MG63 (cell line): ENCODE data around the gene REG4. TPM values are rescaled to one million over a fixed set of nuclear protein-coding genes. Genes with fewer than 3 reads are reported as not detected.

Experiments
- DNase-seq: peaks from one replicate; pipeline ENCODE4 v3.0.0-alpha.2; 2020
- H3K27me3 ChIP-seq: fragments of 250-450 bp; sonication (Bioruptor Pico); 2 replicates; pipeline ENCODE4 v1.5.1; 2020; ENCODE audit warnings: mild to moderate bottlenecking, moderate library complexity
- H3K36me3 ChIP-seq: fragments of 250-450 bp; sonication (Bioruptor Pico); 2 replicates; pipeline ENCODE4 v1.5.1; 2020; ENCODE audit warnings: mild to moderate bottlenecking, moderate library complexity
- H3K4me3 ChIP-seq: fragments of 250-450 bp; sonication (Bioruptor Pico); 2 replicates; pipeline ENCODE4 v1.5.1; 2020; ENCODE audit warnings: mild to moderate bottlenecking, moderate library complexity
- H3K9me3 ChIP-seq: fragments of 250-450 bp; sonication (Bioruptor Pico); 2 replicates; pipeline ENCODE4 v1.5.1; 2020; ENCODE audit warnings: mild to moderate bottlenecking, moderate library complexity
- total RNA-seq: library from RNA; depleted of rRNA; stranded (reverse); fragments of >200 nt; shearing (Covaris generic); gene quantifications from 2 replicates; pipeline ENCODE4 v1.2.3, GENCODE V29; 2014; ENCODE audit warnings: low replicate concordance; rRNA removed

REG4 gene
- total RNA-seq, 1 experiment from 2014 or later = not detected

- H3K9me3 ChIP-seq = no peaks in the 10 kb centered on the region
- H3K36me3 ChIP-seq = no peaks in the 10 kb centered on the region
- no peak for DNase-seq
- no peaks in the 10 kb centered on the region; the same call in 1 of the 2 replicates for H3K27me3 ChIP-seq
- H3K4me3 ChIP-seq = no peak overlapping the region
Measured at GRCh38 chr1:119771770-119772169, 39.5 kb downstream of the REG4 start.

- Histone ChIP-seq H3K36me3 (no peaks in the 10 kb centered on the region), H3K27me3 (peaks cover 2% of the 10 kb centered on the region; the same call in 1 of the 2 replicates), H3K4me3 (no peak overlapping the region), H3K9me3 (no peaks in the 10 kb centered on the region)
- no peak for DNase-seq
Measured at GRCh38 chr1:119771016-119771415, 40.2 kb downstream of the REG4 start.

GRCh38 chr1:119768778-119769177 is 42.5 kb downstream of the REG4 start, which contains the start of gene HMGCS2:
Gene HMGCS2 (minus strand): TSS chr1:119768905. CDS start chr1:119768844, 61 bp downstream.
- H3K9me3 ChIP-seq = 0 out of 2 replicates have a peak, but pooled peaks cover 4% of the 10 kb centered on the region
- DNase-seq = no peak
- no peaks in the 10 kb centered on the region for H3K36me3 ChIP-seq
- H3K27me3 ChIP-seq = peaks cover 8% of the 10 kb centered on the region; the same call in 1 of the 2 replicates
- no peak within 1 kb of the TSS for H3K4me3 ChIP-seq

GRCh38 chr1:119767486-119767885 is 43.8 kb downstream of the REG4 start:
- H3K9me3 ChIP-seq = 0 out of 2 replicates have a peak, but pooled peaks cover 4% of the 10 kb centered on the region
- peaks cover 8% of the 10 kb centered on the region; the same call in 1 of the 2 replicates for H3K27me3 ChIP-seq
- H3K4me3 ChIP-seq = no peak overlapping the region
- no peaks in the 10 kb centered on the region for H3K36me3 ChIP-seq
- DNase-seq = no peak

- no peak for DNase-seq
- Histone ChIP-seq H3K9me3 (0 out of 2 replicates have a peak, but pooled peaks cover 4% of the 10 kb centered on the region), H3K27me3 (peaks cover 8% of the 10 kb centered on the region; the same call in 1 of the 2 replicates), H3K4me3 (no peak overlapping the region), H3K36me3 (no peaks in the 10 kb centered on the region)
Measured at GRCh38 chr1:119766374-119766794, 44.9 kb downstream of the REG4 start.

GRCh38 chr1:119764220-119764619 is 47.0 kb downstream of the REG4 start:
- Histone ChIP-seq H3K9me3 (0 out of 2 replicates have a peak, but pooled peaks cover 4% of the 10 kb centered on the region), H3K36me3 (no peaks in the 10 kb centered on the region), H3K27me3 (peaks cover 8% of the 10 kb centered on the region; the same call in 1 of the 2 replicates), H3K4me3 (no peak overlapping the region)
- DNase-seq = no peak

- no peaks in the 10 kb centered on the region for H3K36me3 ChIP-seq
- no peak overlapping the region for H3K4me3 ChIP-seq
- no peak for DNase-seq
- H3K9me3 ChIP-seq = 0 out of 2 replicates have a peak, but pooled peaks cover 4% of the 10 kb centered on the region
- peaks cover 8% of the 10 kb centered on the region; the same call in 1 of the 2 replicates for H3K27me3 ChIP-seq
Measured at GRCh38 chr1:119762953-119763352, 48.3 kb downstream of the REG4 start.

- no peak overlapping the region for H3K4me3 ChIP-seq
- peaks cover 8% of the 10 kb centered on the region; the same call in 1 of the 2 replicates for H3K27me3 ChIP-seq
- H3K9me3 ChIP-seq = 0 out of 2 replicates have a peak, but pooled peaks cover 4% of the 10 kb centered on the region
- H3K36me3 ChIP-seq = no peaks in the 10 kb centered on the region
- no peak for DNase-seq
Measured at GRCh38 chr1:119762409-119762808, 48.9 kb downstream of the REG4 start.

GRCh38 chr1:119758584-119758983 is 52.7 kb downstream of the REG4 start:
- Histone ChIP-seq H3K4me3 (no peak overlapping the region), H3K9me3 (no peaks in the 10 kb centered on the region), H3K36me3 (no peaks in the 10 kb centered on the region), H3K27me3 (no peaks in the 10 kb centered on the region; the same call in 1 of the 2 replicates)
- DNase-seq = no peak

- DNase-seq = no peak
- H3K36me3 ChIP-seq = no peaks in the 10 kb centered on the region
- H3K4me3 ChIP-seq = no peak overlapping the region
- H3K9me3 ChIP-seq = no peaks in the 10 kb centered on the region
- no peaks in the 10 kb centered on the region for H3K27me3 ChIP-seq
Measured at GRCh38 chr1:119752592-119752991, 58.7 kb downstream of the REG4 start.

GRCh38 chr1:119748040-119748439 is 63.2 kb downstream of the REG4 start:
- no peaks in the 10 kb centered on the region for H3K27me3 ChIP-seq
- peaks cover 23% of the 10 kb centered on the region for H3K36me3 ChIP-seq
- no peak for DNase-seq
- no peak overlapping the region for H3K4me3 ChIP-seq
- H3K9me3 ChIP-seq = no peaks in the 10 kb centered on the region

- Histone ChIP-seq H3K4me3 (no peak overlapping the region), H3K9me3 (no peaks in the 10 kb centered on the region), H3K36me3 (peaks cover 29% of the 10 kb centered on the region), H3K27me3 (no peaks in the 10 kb centered on the region)
- DNase-seq = no peak
Measured at GRCh38 chr1:119747451-119747850, 63.8 kb downstream of the REG4 start.

GRCh38 chr1:119745034-119745433 is 66.2 kb downstream of the REG4 start:
- no peaks in the 10 kb centered on the region for H3K27me3 ChIP-seq
- DNase-seq = no peak
- peaks cover 49% of the 10 kb centered on the region for H3K36me3 ChIP-seq
- no peaks in the 10 kb centered on the region for H3K9me3 ChIP-seq
- H3K4me3 ChIP-seq = no peak overlapping the region

- peaks cover 54% of the 10 kb centered on the region for H3K36me3 ChIP-seq
- no peaks in the 10 kb centered on the region for H3K27me3 ChIP-seq
- H3K4me3 ChIP-seq = no peak overlapping the region
- DNase-seq = no peak
- no peaks in the 10 kb centered on the region for H3K9me3 ChIP-seq
Measured at GRCh38 chr1:119744598-119744942, 66.7 kb downstream of the REG4 start.

Other genes starting within 250 kb of the REG4 start
- gene ZNF697, start 163.2 kb downstream of the REG4 start, total RNA-seq = 0.22 and 0.23 TPM in 2 replicates
- 240 and 396 TPM in 2 replicates for gene PHGDH, start 99.5 kb downstream of the REG4 start, total RNA-seq
- not detected in 2 replicates for gene HMGCS2, start 42.6 kb downstream of the REG4 start, total RNA-seq
- not detected in 2 replicates for gene ADAM30, start 85.1 kb upstream of the REG4 start, total RNA-seq